H1 (cell line): ENCODE measurements around the gene FAM200B. TPM values are rescaled to one million over a fixed set of nuclear protein-coding genes. Genes with fewer than 3 reads are reported as not detected.
A peak's percentile ranks its signal among the peaks of the same experiment; 100 is the strongest.

Source experiments
- CTCF ChIA-PET: fragments of 300-600 bp; sonication (Branson Sonifier 250); formaldehyde crosslinking; loops from one replicate; lab custom pipeline; 2021; ENCODE audit not compliant: partially characterized antibody; lab: Charles Lee
- POLR2A ChIA-PET: fragments of 300-600 bp; sonication (Branson Sonifier 250); formaldehyde crosslinking; loops from one replicate; lab custom pipeline; 2021; ENCODE audit warnings: inconsistent platforms; ENCODE audit not compliant: partially characterized antibody; lab: Charles Lee
- DNase-seq, 2 experiments: peaks; one replicate each; pipeline versions ENCODE4 v3.0.0 to v3.0.0-alpha.2; 2010 to 2022; ENCODE audit warnings: low spot score in 2 of 2, low read depth in 1 of 2, mixed read lengths in 1 of 2
- FAIRE-seq: peaks from 2 replicates; lab custom pipeline; 2011; peaks lifted over from hg19 to GRCh38; lab: Jason Lieb, UNC
- H2AFZ ChIP-seq: 2 replicates; pipeline ENCODE4 v1.8.1; 2012; ENCODE audit warnings: low read length, inconsistent platforms
- H2AK5ac ChIP-seq: 2 replicates; pipeline ENCODE4 v1.6.1; 2013; ENCODE audit warnings: low read depth, low read length
- H2BK120ac ChIP-seq: replicated peaks from 2 replicates; pipeline ENCODE3; 2013; ENCODE audit warnings: low read depth, low read length, inconsistent platforms
- H2BK12ac ChIP-seq: 2 replicates; pipeline ENCODE4 v1.6.1; 2013; ENCODE audit warnings: low read depth, low read length
- H2BK15ac ChIP-seq: 2 replicates; pipeline ENCODE4 v1.6.1; 2013; ENCODE audit warnings: low read length
- H2BK20ac ChIP-seq: 2 replicates; pipeline ENCODE4 v1.6.1; 2013; ENCODE audit warnings: low read length
- H2BK5ac ChIP-seq: 2 replicates; pipeline ENCODE4 v1.6.1; 2013; ENCODE audit warnings: low read depth, low read length
- H3K14ac ChIP-seq: 2 replicates; pipeline ENCODE4 v1.6.1; 2013; ENCODE audit warnings: inconsistent platforms; ENCODE audit not compliant: insufficient read length
- H3K18ac ChIP-seq: 2 replicates; pipeline ENCODE4 v1.6.1; 2013; ENCODE audit warnings: low read length; ENCODE audit errors: extremely low read depth
- H3K23ac ChIP-seq: 2 replicates; pipeline ENCODE4 v1.6.1; 2013; ENCODE audit warnings: inconsistent platforms; ENCODE audit not compliant: insufficient read length
- H3K23me2 ChIP-seq: 2 replicates; pipeline ENCODE4 v1.6.1; 2013; ENCODE audit warnings: low read depth, low read length
- H3K27ac ChIP-seq: 2 replicates; pipeline ENCODE4 v1.6.1; 2011; ENCODE audit warnings: low read depth, low read length, inconsistent platforms
- H3K27me3 ChIP-seq, 4 experiments: replicated peaks in 1 of 4; 1 replicate in 1 of 4; 2 replicates in 3 of 4; pipeline versions ENCODE4 v1.6.1 to v1.8.1; 2011 to 2013; ENCODE audit warnings: low read length in 3 of 4, mild to moderate bottlenecking in 3 of 4, inconsistent platforms in 2 of 4, mixed read lengths in 2 of 4, moderate library complexity in 1 of 4; ENCODE audit not compliant: control insufficient read depth in 3 of 4, insufficient read depth in 3 of 4; ENCODE audit errors: extremely low read depth in 1 of 4
- H3K36me3 ChIP-seq, 4 experiments: 2 replicates each; pipeline versions ENCODE4 v1.6.1 to v1.8.1; 2011 to 2013; ENCODE audit warnings: mild to moderate bottlenecking in 4 of 4, low read length in 3 of 4, moderate library complexity in 2 of 4, control low read depth in 1 of 4, inconsistent platforms in 1 of 4; ENCODE audit not compliant: insufficient read depth in 4 of 4, control insufficient read depth in 2 of 4
- H3K4ac ChIP-seq: replicated peaks from 2 replicates; pipeline ENCODE3; 2013; ENCODE audit warnings: low read length, low read depth, mixed read lengths, inconsistent platforms; ENCODE audit not compliant: insufficient read length
- H3K4me1 ChIP-seq, 4 experiments: replicated peaks in 1 of 4; 1 replicate in 1 of 4; 2 replicates in 3 of 4; pipeline versions ENCODE4 v1.6.1 to v1.8.1; 2011 to 2013; ENCODE audit warnings: low read length in 3 of 4, inconsistent platforms in 2 of 4, mixed read lengths in 1 of 4; ENCODE audit not compliant: insufficient read depth in 4 of 4, control insufficient read depth in 3 of 4
- H3K4me2 ChIP-seq, 2 experiments: 2 replicates each; pipeline versions ENCODE4 v1.6.1 to v1.8.1; 2011 to 2013; ENCODE audit warnings: low read depth in 2 of 2, low read length in 2 of 2, control low read depth in 1 of 2, inconsistent platforms in 1 of 2, mild to moderate bottlenecking in 1 of 2; ENCODE audit not compliant: insufficient read depth in 1 of 2
- H3K4me3 ChIP-seq, 4 experiments: fragments of 200-600, 300-600 bp in 1 of 4; sonication (generic), shearing (Covaris generic), sonication (Bioruptor Twin) in 1 of 4; 2 replicates each; pipeline versions ENCODE4 v1.5.1 to v1.8.1; 2011 to 2016; ENCODE audit warnings: low read length in 4 of 4, low read depth in 3 of 4, control low read depth in 2 of 4, inconsistent platforms in 2 of 4, mild to moderate bottlenecking in 2 of 4, mixed read lengths in 1 of 4, moderate library complexity in 1 of 4; ENCODE audit not compliant: insufficient read depth in 2 of 4; ENCODE audit errors: extremely low read depth in 1 of 4
- H3K56ac ChIP-seq: replicated peaks from 2 replicates; pipeline ENCODE3; 2013; ENCODE audit warnings: low read depth, mild to moderate bottlenecking, mixed read lengths, low read length, inconsistent platforms; ENCODE audit not compliant: insufficient read length
- H3K79me1 ChIP-seq: 2 replicates; pipeline ENCODE4 v1.6.1; 2013; ENCODE audit warnings: low read depth, low read length, control low read depth
- H3K79me2 ChIP-seq, 2 experiments: 2 replicates each; pipeline versions ENCODE4 v1.6.1 to v1.8.1; 2012 to 2013; ENCODE audit warnings: low read length in 2 of 2, mild to moderate bottlenecking in 2 of 2, inconsistent platforms in 1 of 2; ENCODE audit not compliant: insufficient read depth in 2 of 2, control insufficient read depth in 1 of 2
- H3K9ac ChIP-seq, 4 experiments: replicated peaks in 1 of 4; 1 replicate in 1 of 4; 2 replicates in 3 of 4; pipeline versions ENCODE4 v1.6.1 to v1.8.1; 2011 to 2013; ENCODE audit warnings: low read depth in 3 of 4, low read length in 3 of 4, control low read depth in 2 of 4, mild to moderate bottlenecking in 2 of 4, moderate library complexity in 2 of 4, inconsistent platforms in 1 of 4; ENCODE audit errors: extremely low read depth in 1 of 4
- H3K9me3 ChIP-seq, 2 experiments: 2 replicates each; pipeline versions ENCODE4 v1.6.1 to v1.8.1; 2012 to 2013; ENCODE audit warnings: mild to moderate bottlenecking in 2 of 2, moderate library complexity in 2 of 2, control low read depth in 1 of 2, inconsistent platforms in 1 of 2, low read depth in 1 of 2, low read length in 1 of 2, mixed read lengths in 1 of 2; ENCODE audit not compliant: insufficient read depth in 2 of 2
- H4K20me1 ChIP-seq, 2 experiments: replicated peaks in 1 of 2; 2 replicates each; pipeline versions ENCODE3 to v1.8.1; 2011 to 2013; ENCODE audit warnings: inconsistent platforms in 2 of 2, low read length in 2 of 2, mild to moderate bottlenecking in 1 of 2; ENCODE audit not compliant: insufficient read depth in 2 of 2, control insufficient read depth in 1 of 2
- H4K5ac ChIP-seq: 2 replicates; pipeline ENCODE4 v1.6.1; 2013; ENCODE audit warnings: low read length, low read depth, mixed read lengths, inconsistent platforms; ENCODE audit not compliant: insufficient read length
- H4K8ac ChIP-seq: 2 replicates; pipeline ENCODE4 v1.8.0; 2013; ENCODE audit warnings: mild to moderate bottlenecking, moderate library complexity, low read length, inconsistent platforms; ENCODE audit not compliant: insufficient read depth; ENCODE audit errors: extremely low read depth
- H4K91ac ChIP-seq: replicated peaks from 2 replicates; pipeline ENCODE3; 2013; ENCODE audit warnings: low read length, mixed read lengths, inconsistent platforms; ENCODE audit not compliant: insufficient read length
- KDM1A ChIP-seq: fragments of 200-600, 300-600 bp; sonication (generic); IDR thresholded peaks from 2 replicates; pipeline ENCODE4 v1.7.1; 2016; ENCODE audit warnings: mild to moderate bottlenecking, low read length, borderline replicate concordance
- POLR2A ChIP-seq, 2 experiments: IDR thresholded peaks; 1 replicate in 1 of 2; 2 replicates in 1 of 2; pipeline ENCODE4 v1.6.1; 2011; ENCODE audit warnings: low read depth in 2 of 2, low read length in 2 of 2, mild to moderate bottlenecking in 2 of 2; ENCODE audit errors: control extremely low read depth in 1 of 2
- SRF ChIP-seq: IDR thresholded peaks from 2 replicates; pipeline ENCODE4 v1.6.1; 2011; ENCODE audit warnings: mild to moderate bottlenecking, low read depth, low read length, moderate library complexity
- TEAD4 ChIP-seq: IDR thresholded peaks from 2 replicates; pipeline ENCODE4 v1.6.1; 2012; ENCODE audit warnings: low read depth, low read length, inconsistent platforms, mixed read lengths
- WGBS, 2 experiments: shearing (Covaris generic) in 1 of 2; methylation state at CpG; one replicate each; pipeline versions ENCODE4 v1.1.6 to v1.1.7; 2013 to 2015; ENCODE audit warnings: low lambda C conversion rate in 2 of 2, mixed read lengths in 2 of 2, inconsistent platforms in 1 of 2, low coverage in 1 of 2, missing lambda C conversion rate in 1 of 2; ENCODE audit not compliant: insufficient replicate concordance in 2 of 2, insufficient coverage in 1 of 2, insufficient read length in 1 of 2; ENCODE audit errors: extremely low coverage in 1 of 2, missing lambda C conversion rate in 1 of 2; 5-methylcytosine and 5-hydroxymethylcytosine counted together
- polyA plus RNA-seq, 7 experiments: library from polyadenylated mRNA; depleted of rRNA in 3 of 7; stranded (reverse) in 5 of 7; unstranded in 2 of 7; fragments of >200 nt in 5 of 7; fragments of 200-250 nt in 2 of 7; gene quantifications; 1 replicate in 5 of 7; 2 replicates in 1 of 7; 4 replicates in 1 of 7; pipeline versions ENCODE4 v1.2.1 to v1.2.3, GENCODE V29; 2011 to 2013; ENCODE audit warnings: missing spikeins in 2 of 7, mixed read lengths in 2 of 7
- total RNA-seq: library from RNA; stranded (reverse); fragmentation: NEBNext Ultra II Directional; extraction: Animal tissue kit (Norgen Biotek cat#: 25700); gene quantifications from 2 replicates; pipeline ENCODE4 v1.2.1, GENCODE V29; 2021

Gene FAM200B
- total and polyA plus RNA-seq, 2 of the 8 experiments (the other 6 are each of a cell fraction or from before 2014, with no cell fraction given), result 10.7 to 23.7 TPM

GRCh38 chr4:15677507-15677988, 4.1 kb upstream of the FAM200B start:
- Histone ChIP-seq H3K18ac (no peak overlapping the region), H3K4me3 (0 out of 8 replicates have a peak overlapping the region, but pooled peaks of 1 of the 4 experiments have one; percentile 14), H2AFZ (no peak overlapping the region), H4K20me1 (peaks cover 0 to 3% of the 10 kb centered on the region in 2 experiments), H2BK20ac (no peak overlapping the region), H2BK5ac (no peak overlapping the region), H3K4me1 (peaks cover 0 to 6% (median 2%) of the 10 kb centered on the region in 4 experiments; a peak in 3 of 7 replicates), H3K79me2 (peaks cover 3 to 84% of the 10 kb centered on the region in 2 experiments; a peak in 3 of 4 replicates), H3K4ac (no peak overlapping the region), H3K36me3 (no peaks in the 10 kb centered on the region; a peak in 1 of 8 replicates), H3K27me3 (no peaks in the 10 kb centered on the region), H3K23ac (no peak overlapping the region), H4K5ac (no peak overlapping the region), H3K56ac (no peak overlapping the region), H3K79me1 (no peaks in the 10 kb centered on the region), H3K23me2 (peaks cover 3% of the 10 kb centered on the region), H3K9ac (no peak overlapping the region), H2BK120ac (no peak overlapping the region), H3K27ac (no peak overlapping the region), H2BK15ac (no peak overlapping the region), H4K8ac (no peak overlapping the region), H3K14ac (no peak overlapping the region), H2BK12ac (no peak overlapping the region), H2AK5ac (peak overlapping the region; percentile 17; the same call in 1 of the 2 replicates), H3K4me2 (peak overlapping the region in 1 of 2 experiments; percentile 34; a peak in 2 of 4 replicates), H4K91ac (no peak overlapping the region), H3K9me3 (no peaks in the 10 kb centered on the region)
- WGBS, 2 experiments, result 88% methylated on average over 2 of the region's 2 CpGs; no CpG with 5 or more reads in 1 of the 2 experiments
- no peak for DNase-seq
- FAIRE-seq, result no peak
- ChIA-PET POLR2A (interaction anchor here (1.0 to 4.8 kb wide), 4 partner anchors 13 to 44 kb away, joined by 3 to 26 read pairs (median 6); partner anchors contain the start of gene FBXL5), CTCF (interaction anchor here (0.6 to 2.7 kb wide), 2 partner anchors 11 to 49 kb away, joined by 3 to 8 read pairs; no protein-coding TSS in a partner anchor)
- TF ChIP-seq KDM1A, result no peak
- TF ChIP-seq SRF, result peak; percentile 84
- TF ChIP-seq TEAD4, result 0 out of 2 replicates have a peak, but pooled peaks have one; percentile 24
- peak in 1 of 2 experiments; percentile 22; a peak in 1 of 3 replicates for TF ChIP-seq POLR2A (IDR thresholded peaks at IDR 0.05; ENCODE audit: control extremely low read depth in 1 of 2, low read depth in 2 of 2, low read length in 2 of 2)
